ENCODE measurements around the gene NFKB1. TPM values are rescaled to one million over a fixed set of nuclear protein-coding genes. Genes with fewer than 3 reads are reported as not detected.

NFKB1 gene
- total RNA-seq, 1 experiment from 2014 or later = 70.9 TPM

- BruUV-seq (replicated peaks) = no TSS peak
- DNase-seq (ENCODE audit: unreplicated experiment) = peak; percentile 24
- H3K27ac Mint-ChIP-seq (ENCODE audit: low read depth, unreplicated experiment) = no peak overlapping the region
- no peak for TF ChIP-seq CTCF (IDR thresholded peaks at IDR 0.05; ENCODE audit: unreplicated experiment)
- H3K4me3 Mint-ChIP-seq (ENCODE audit: unreplicated experiment) = no peak overlapping the region
- ChIA-PET POLR2A (interaction anchor here (0.6 to 1.8 kb wide), 5 partner anchors 21 to 263 kb away, joined by 3 to 7 read pairs (median 3); no protein-coding TSS in a partner anchor), CTCF (interaction anchor here (0.6 to 1.2 kb wide), 2 partner anchors 17 to 21 kb away, joined by 3 read pairs; no protein-coding TSS in a partner anchor)
- H3K9me3 Mint-ChIP-seq (ENCODE audit: unreplicated experiment) = no peaks in the 10 kb centered on the region
- peaks cover 24% of the 10 kb centered on the region for H3K36me3 Mint-ChIP-seq (ENCODE audit: insufficient read depth, unreplicated experiment)
- no peaks in the 10 kb centered on the region for H3K27me3 Mint-ChIP-seq (ENCODE audit: insufficient read depth, unreplicated experiment)
- peaks cover 12% of the 10 kb centered on the region for H3K4me1 Mint-ChIP-seq (ENCODE audit: insufficient read depth, unreplicated experiment)
- intact Hi-C loops (cut with micrococcal nuclease) = no loop called here
Observed at GRCh38 chr4:102564399-102565059, 63.4 kb downstream of the NFKB1 start.

DNA sequence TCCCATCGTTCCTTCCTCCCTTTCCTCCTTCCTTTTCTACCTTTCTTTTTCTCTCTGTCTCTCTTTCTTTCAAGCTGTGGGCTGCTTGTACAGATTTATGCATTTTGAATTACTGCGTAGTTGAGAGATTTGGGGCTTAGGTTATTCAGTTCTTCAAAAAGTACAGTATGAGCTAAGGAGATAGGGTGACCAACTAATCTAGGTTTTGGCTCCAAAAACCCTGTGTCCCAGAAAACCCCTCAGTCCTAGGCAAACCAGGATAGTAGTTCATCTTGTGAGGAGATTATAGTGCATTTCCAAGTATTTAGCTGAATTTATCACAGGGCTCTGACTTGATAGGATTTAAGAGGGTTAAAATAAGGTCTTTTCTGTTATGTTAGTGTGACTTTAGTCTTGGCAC is 64.5 kb downstream of the NFKB1 start:
- no peaks in the 10 kb centered on the region for H3K27me3 Mint-ChIP-seq (ENCODE audit: insufficient read depth, unreplicated experiment)
- intact Hi-C loops (cut with micrococcal nuclease) = no loop called here
- DNase-seq (ENCODE audit: unreplicated experiment) = no peak
- peaks cover 12% of the 10 kb centered on the region for H3K4me1 Mint-ChIP-seq (ENCODE audit: insufficient read depth, unreplicated experiment)
- no peak for TF ChIP-seq CTCF (IDR thresholded peaks at IDR 0.05; ENCODE audit: unreplicated experiment)
- no TSS peak for BruUV-seq (replicated peaks)
- CTCF ChIA-PET = interaction anchor here (0.7 kb wide), 1 partner anchor 21 kb away, joined by 3 read pairs; no protein-coding TSS in a partner anchor
- H3K9me3 Mint-ChIP-seq (ENCODE audit: unreplicated experiment) = no peaks in the 10 kb centered on the region
- H3K4me3 Mint-ChIP-seq (ENCODE audit: unreplicated experiment) = no peak overlapping the region
- no peak overlapping the region for H3K27ac Mint-ChIP-seq (ENCODE audit: low read depth, unreplicated experiment)
- H3K36me3 Mint-ChIP-seq (ENCODE audit: insufficient read depth, unreplicated experiment) = peaks cover 27% of the 10 kb centered on the region
- POLR2A ChIA-PET = interaction anchor here (1.8 kb wide), 1 partner anchor 23 kb away, joined by 7 read pairs; no protein-coding TSS in a partner anchor

- H3K27ac Mint-ChIP-seq (ENCODE audit: low read depth, unreplicated experiment) = no peak overlapping the region
- peaks cover 34% of the 10 kb centered on the region for H3K36me3 Mint-ChIP-seq (ENCODE audit: insufficient read depth, unreplicated experiment)
- BruUV-seq (replicated peaks) = no TSS peak
- no peak for TF ChIP-seq CTCF (IDR thresholded peaks at IDR 0.05; ENCODE audit: unreplicated experiment)
- H3K27me3 Mint-ChIP-seq (ENCODE audit: insufficient read depth, unreplicated experiment) = no peaks in the 10 kb centered on the region
- POLR2A ChIA-PET = no interaction called here
- H3K4me3 Mint-ChIP-seq (ENCODE audit: unreplicated experiment) = no peak overlapping the region
- H3K9me3 Mint-ChIP-seq (ENCODE audit: unreplicated experiment) = no peaks in the 10 kb centered on the region
- intact Hi-C loops (cut with micrococcal nuclease) = no loop called here
- CTCF ChIA-PET = no interaction called here
- peaks cover 12% of the 10 kb centered on the region for H3K4me1 Mint-ChIP-seq (ENCODE audit: insufficient read depth, unreplicated experiment)
- no peak for DNase-seq (ENCODE audit: unreplicated experiment)
Observed at GRCh38 chr4:102566426-102566825, 65.3 kb downstream of the NFKB1 start.

- H3K4me1 Mint-ChIP-seq (ENCODE audit: insufficient read depth, unreplicated experiment) = peaks cover 12% of the 10 kb centered on the region
- H3K27me3 Mint-ChIP-seq (ENCODE audit: insufficient read depth, unreplicated experiment) = no peaks in the 10 kb centered on the region
- no peak overlapping the region for H3K27ac Mint-ChIP-seq (ENCODE audit: low read depth, unreplicated experiment)
- H3K9me3 Mint-ChIP-seq (ENCODE audit: unreplicated experiment) = no peaks in the 10 kb centered on the region
- POLR2A ChIA-PET = interaction anchor here (0.7 to 3.5 kb wide), 5 partner anchors 24 to 1719 kb away, joined by 3 to 32 read pairs (median 4); partner anchors contain the start of gene NFKB1
- BruUV-seq (replicated peaks) = no TSS peak
- DNase-seq (ENCODE audit: unreplicated experiment) = no peak
- intact Hi-C loops (cut with micrococcal nuclease) = no loop called here
- peaks cover 34% of the 10 kb centered on the region for H3K36me3 Mint-ChIP-seq (ENCODE audit: insufficient read depth, unreplicated experiment)
- CTCF ChIA-PET = interaction anchor here (0.6 to 1.7 kb wide), 4 partner anchors 12 to 529 kb away, joined by 4 to 6 read pairs (median 4); no protein-coding TSS in a partner anchor
- TF ChIP-seq CTCF (IDR thresholded peaks at IDR 0.05; ENCODE audit: unreplicated experiment) = no peak
- H3K4me3 Mint-ChIP-seq (ENCODE audit: unreplicated experiment) = no peak overlapping the region
Observed at GRCh38 chr4:102567427-102567826, 66.3 kb downstream of the NFKB1 start.
